H1 (cell line): ENCODE results near the gene ADGRV1.

Experiments
- ATF3 ChIP-seq: IDR thresholded peaks from 2 replicates; pipeline ENCODE4 v1.6.1; 2011; ENCODE audit warnings: low read depth, mild to moderate bottlenecking, low read length; ENCODE audit not compliant: insufficient read depth
- CHD7 ChIP-seq: fragments of 300-600 bp; sonication (generic); IDR thresholded peaks from 2 replicates; pipeline ENCODE4 v1.7.1; 2012; ENCODE audit warnings: low read length, moderate library complexity, mild to moderate bottlenecking, inconsistent platforms; ENCODE audit not compliant: insufficient replicate concordance
- CTCF ChIP-seq, 3 experiments: IDR thresholded peaks; 1 replicate in 2 of 3; 2 replicates in 1 of 3; pipeline versions ENCODE4 v1.5.1 to v1.6.1; 2011; ENCODE audit warnings: low read length in 3 of 3, mild to moderate bottlenecking in 3 of 3, inconsistent platforms in 2 of 3, low read depth in 1 of 3, moderate library complexity in 1 of 3; ENCODE audit not compliant: insufficient read depth in 1 of 3; ENCODE audit errors: control extremely low read depth in 1 of 3
- GABPA ChIP-seq: IDR thresholded peaks from 2 replicates; pipeline ENCODE4 v1.6.1; 2011; ENCODE audit warnings: mild to moderate bottlenecking, low read length, moderate library complexity, borderline replicate concordance; ENCODE audit not compliant: insufficient read depth
- JUND ChIP-seq: IDR thresholded peaks from 2 replicates; pipeline ENCODE4 v1.6.1; 2011; ENCODE audit warnings: mild to moderate bottlenecking, improper control_type of control experiment, low read length
- POLR2A ChIP-seq, 2 experiments: IDR thresholded peaks; 1 replicate in 1 of 2; 2 replicates in 1 of 2; pipeline ENCODE4 v1.6.1; 2011; ENCODE audit warnings: low read depth in 2 of 2, low read length in 2 of 2, mild to moderate bottlenecking in 2 of 2; ENCODE audit errors: control extremely low read depth in 1 of 2
- POLR2AphosphoS5 ChIP-seq: IDR thresholded peaks from 2 replicates; pipeline ENCODE4 v1.6.1; 2011; ENCODE audit warnings: low read depth, low read length
- TAF1 ChIP-seq: IDR thresholded peaks from 2 replicates; pipeline ENCODE4 v1.6.1; 2011; ENCODE audit warnings: mild to moderate bottlenecking, low read depth, low read length
- USF2 ChIP-seq: IDR thresholded peaks from 2 replicates; pipeline ENCODE4 v1.6.1; 2011; ENCODE audit warnings: low read length, improper control_type of control experiment

GRCh38 chr5:90955001-90955635, 396.5 kb downstream of the ADGRV1 start:
- no peak for TF ChIP-seq CTCF (IDR thresholded peaks at IDR 0.05; ENCODE audit: control extremely low read depth in 1 of 3, insufficient read depth in 1 of 3, low read depth in 1 of 3, low read length in 3 of 3)
- TF ChIP-seq TAF1, result no peak
- no peak for TF ChIP-seq CHD7
- no peak for TF ChIP-seq JUND
- no peak for TF ChIP-seq GABPA
- TF ChIP-seq ATF3, result no peak
- TF ChIP-seq USF2, result no peak
- no peak for TF ChIP-seq POLR2A (IDR thresholded peaks at IDR 0.05; ENCODE audit: control extremely low read depth in 1 of 2, low read depth in 2 of 2, low read length in 2 of 2)
- no peak for TF ChIP-seq POLR2AphosphoS5
